GM10266 (cell line): ENCODE data around the gene ZBTB2.

Experiments used
- DNase-seq: peaks from one replicate; pipeline ENCODE4 v3.0.0; 2012; ENCODE audit errors: extremely low spot score
- TF ChIP-seq, protein P1 (sequence below): IDR thresholded peaks from 2 replicates; pipeline ENCODE4 v1.5.1; 2012; ENCODE audit warnings: mild to moderate bottlenecking, low read depth; ENCODE audit not compliant: control insufficient read depth, insufficient read depth; ENCODE audit errors: missing control alignments

Gene ZBTB2

DNA sequence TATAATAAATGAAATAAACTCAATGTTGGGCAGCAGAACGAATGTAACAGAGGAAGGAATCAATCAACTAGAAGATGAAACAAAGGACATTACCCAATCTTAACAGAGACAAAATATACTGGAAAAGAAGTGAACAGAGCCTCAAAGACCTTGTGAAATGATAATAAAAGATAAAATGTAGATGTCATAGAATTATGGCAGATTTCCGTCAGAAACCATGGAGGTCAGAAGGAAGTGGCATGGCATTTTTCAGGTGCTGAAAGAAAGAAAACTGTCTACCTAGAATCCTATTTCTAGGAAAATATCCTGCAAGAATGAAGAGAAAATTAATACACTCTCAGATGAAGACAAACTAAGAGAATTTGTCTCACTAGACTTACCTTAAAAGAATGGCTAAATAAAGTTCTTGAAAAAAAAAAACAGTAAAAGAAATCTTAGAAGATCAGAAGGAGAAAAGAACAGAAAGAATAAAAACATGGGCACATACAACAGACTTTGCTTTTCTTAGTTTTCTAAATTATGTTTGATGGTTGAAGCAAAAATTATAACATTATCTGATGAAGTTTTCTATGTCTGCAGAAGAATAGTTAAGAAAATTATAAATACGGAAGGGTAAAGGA, 23.4 kb upstream of the ZBTB2 start:
- TF ChIP-seq, protein P1, sequence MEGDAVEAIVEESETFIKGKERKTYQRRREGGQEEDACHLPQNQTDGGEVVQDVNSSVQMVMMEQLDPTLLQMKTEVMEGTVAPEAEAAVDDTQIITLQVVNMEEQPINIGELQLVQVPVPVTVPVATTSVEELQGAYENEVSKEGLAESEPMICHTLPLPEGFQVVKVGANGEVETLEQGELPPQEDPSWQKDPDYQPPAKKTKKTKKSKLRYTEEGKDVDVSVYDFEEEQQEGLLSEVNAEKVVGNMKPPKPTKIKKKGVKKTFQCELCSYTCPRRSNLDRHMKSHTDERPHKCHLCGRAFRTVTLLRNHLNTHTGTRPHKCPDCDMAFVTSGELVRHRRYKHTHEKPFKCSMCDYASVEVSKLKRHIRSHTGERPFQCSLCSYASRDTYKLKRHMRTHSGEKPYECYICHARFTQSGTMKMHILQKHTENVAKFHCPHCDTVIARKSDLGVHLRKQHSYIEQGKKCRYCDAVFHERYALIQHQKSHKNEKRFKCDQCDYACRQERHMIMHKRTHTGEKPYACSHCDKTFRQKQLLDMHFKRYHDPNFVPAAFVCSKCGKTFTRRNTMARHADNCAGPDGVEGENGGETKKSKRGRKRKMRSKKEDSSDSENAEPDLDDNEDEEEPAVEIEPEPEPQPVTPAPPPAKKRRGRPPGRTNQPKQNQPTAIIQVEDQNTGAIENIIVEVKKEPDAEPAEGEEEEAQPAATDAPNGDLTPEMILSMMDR = no peak
- DNase-seq = no peak

DNA sequence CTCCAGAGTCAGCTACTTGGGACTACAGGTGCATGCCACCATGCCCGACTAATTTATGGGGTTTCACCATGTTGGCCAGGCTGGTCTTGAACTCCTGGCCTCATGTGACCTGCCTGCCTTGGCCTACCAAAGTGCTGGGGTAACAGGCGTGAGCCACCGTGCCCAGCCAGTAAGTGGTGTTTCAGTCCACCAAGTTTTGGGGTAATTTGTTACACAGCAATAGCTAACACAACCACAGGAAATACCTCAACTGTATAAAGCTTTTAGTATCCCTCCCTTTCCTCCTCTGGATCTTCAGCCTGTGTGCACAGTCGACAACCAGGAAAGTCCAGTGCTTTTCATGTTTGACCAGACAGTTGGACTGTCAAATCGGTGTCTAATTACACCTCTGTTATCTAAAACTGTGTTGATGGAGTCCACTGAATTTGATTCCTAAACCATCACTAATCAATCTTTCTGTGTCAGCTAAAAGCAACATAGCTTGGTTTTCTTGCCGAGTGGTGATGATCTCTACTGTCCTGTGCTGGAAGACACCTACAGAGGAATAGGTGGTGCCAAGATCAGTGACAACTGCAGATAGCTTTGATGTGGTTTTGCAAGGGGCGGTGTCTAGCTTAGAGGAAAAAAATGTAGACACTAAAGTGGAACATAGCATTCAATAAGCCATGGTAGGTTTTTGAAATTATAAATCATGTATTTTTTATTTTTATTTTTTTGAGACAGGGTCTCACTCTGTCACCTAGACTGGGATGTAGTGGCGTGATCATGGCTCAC, 22.2 kb upstream of the ZBTB2 start:
- DNase-seq = no peak
- TF ChIP-seq, protein P1 = no peak

DNA sequence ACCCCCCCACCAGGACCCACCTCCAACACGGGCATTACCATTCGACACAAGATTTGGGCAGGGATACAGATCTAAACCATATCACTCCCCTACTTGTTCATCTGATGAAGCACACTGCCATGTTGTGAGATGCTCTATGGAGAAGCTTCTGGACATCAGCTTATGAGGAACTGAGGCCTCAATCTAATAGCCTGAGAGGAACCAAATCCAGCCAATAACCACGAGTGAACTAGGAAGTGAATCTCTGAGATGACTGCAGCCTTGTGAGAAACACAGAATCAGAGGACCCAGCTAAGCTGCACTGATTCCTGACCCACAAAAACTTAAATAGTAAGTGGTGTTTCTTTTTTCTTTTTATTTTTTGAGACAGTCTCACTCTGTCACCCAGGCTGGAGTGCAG, 21.6 kb upstream of the ZBTB2 start:
- TF ChIP-seq, protein P1 = no peak
- no peak for DNase-seq

DNA sequence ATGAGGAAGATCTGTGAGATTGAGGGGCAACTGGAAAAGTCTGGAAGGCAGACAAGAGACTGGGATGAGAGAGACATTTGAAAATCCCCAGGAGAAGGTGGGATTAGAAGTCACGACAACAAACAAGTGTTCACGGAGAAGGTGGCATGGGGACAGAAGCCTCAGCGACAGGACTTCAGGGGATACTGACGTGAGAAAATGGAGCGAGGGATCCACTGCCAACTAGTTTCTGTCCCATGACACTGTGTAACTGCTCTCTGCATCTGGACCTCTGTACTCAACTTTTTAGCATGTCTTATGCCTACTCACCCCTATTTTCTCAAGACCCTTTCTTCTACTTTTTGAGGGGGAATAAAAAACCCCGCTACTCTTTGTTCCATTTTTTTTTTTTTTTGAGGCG, 18.3 kb upstream of the ZBTB2 start:
- TF ChIP-seq, protein P1 = no peak
- no peak for DNase-seq

- TF ChIP-seq, protein P1 = no peak
Observed at GRCh38 chr6:151409260-151409659, 17.9 kb upstream of the ZBTB2 start.

DNA sequence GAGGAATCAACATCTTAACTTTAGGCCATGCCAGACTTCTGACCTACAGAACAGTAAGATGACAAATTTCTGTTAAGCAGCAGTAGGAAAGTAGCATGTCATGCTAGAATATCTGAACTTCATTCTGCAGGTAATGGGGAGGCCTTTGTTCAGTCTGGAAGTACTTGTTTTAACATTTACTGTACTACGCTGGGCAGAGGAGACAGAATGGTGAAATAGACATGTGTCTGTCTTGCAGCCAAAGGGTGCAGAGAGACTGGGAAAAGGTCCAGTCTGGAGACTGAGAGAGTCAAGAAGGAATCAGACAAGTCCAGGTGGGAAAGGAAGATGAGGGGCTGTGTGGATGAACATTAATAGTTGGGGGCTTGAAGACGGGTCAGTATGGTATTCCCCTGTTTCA, 17.5 kb upstream of the ZBTB2 start:
- TF ChIP-seq, protein P1 = no peak
- no peak for DNase-seq

More at GRCh38 chr6:151409260-151409659, 17.9 kb upstream of the ZBTB2 start:
- DNase-seq = no peak

- no peak for DNase-seq
- TF ChIP-seq, protein P1 = no peak
Observed at GRCh38 chr6:151403919-151404308, 12.6 kb upstream of the ZBTB2 start.
